A673 (cell line): ENCODE measurements around the gene SORL1-AS1.

Experiments used
- BruUV-seq: library from RNA; stranded (reverse); fragments of 400-500 nt; replicated peaks from 2 replicates; lab custom pipeline; 2021; lab: Mats Ljungman, UMichigan
- CTCF ChIA-PET: fragments of 300-600 bp; sonication (Branson Sonifier 250); formaldehyde crosslinking; loops from one replicate; lab custom pipeline; 2022; ENCODE audit warnings: antibody characterized with exemption; lab: Charles Lee
- POLR2A ChIA-PET: fragments of 300-600 bp; sonication (Branson Sonifier 250); formaldehyde crosslinking; loops from one replicate; lab custom pipeline; 2022; ENCODE audit warnings: antibody characterized with exemption; ENCODE audit not compliant: low non-redundant PET; lab: Charles Lee
- DNase-seq: peaks from one replicate; pipeline ENCODE4 v3.0.0-alpha.2; 2015; ENCODE audit warnings: low spot score
- H3K27ac ChIP-seq: fragments of 200-600 bp; sonication (generic); 2 replicates; pipeline ENCODE4 v1.5.1; 2016; ENCODE audit warnings: mixed run types, low read depth, mild to moderate bottlenecking, mixed read lengths, antibody characterized with exemption, low read length; ENCODE audit not compliant: poor library complexity, severe bottlenecking
- H3K27me3 ChIP-seq: fragments of 200-600 bp; sonication (generic); replicated peaks from 2 replicates; pipeline ENCODE4 v1.6.1; 2017; ENCODE audit warnings: mixed run types, low read depth, mild to moderate bottlenecking, mixed read lengths, antibody characterized with exemption, low read length; ENCODE audit not compliant: insufficient read depth, poor library complexity
- H3K36me3 ChIP-seq: fragments of 200-600 bp; sonication (generic); 2 replicates; pipeline ENCODE4 v1.6.1; 2016; ENCODE audit warnings: mixed run types, mild to moderate bottlenecking, mixed read lengths, antibody characterized with exemption, low read length; ENCODE audit not compliant: insufficient read depth, poor library complexity, severe bottlenecking
- H3K4me1 ChIP-seq: fragments of 200-600 bp; sonication (generic); 2 replicates; pipeline ENCODE4 v1.6.1; 2017; ENCODE audit warnings: mixed run types, mild to moderate bottlenecking, mixed read lengths, antibody characterized with exemption, low read length; ENCODE audit not compliant: insufficient read depth, poor library complexity, severe bottlenecking
- H3K4me3 ChIP-seq: fragments of 200-600 bp; sonication (generic); 2 replicates; pipeline ENCODE4 v1.5.1; 2016; ENCODE audit warnings: low read depth, mixed run types, mild to moderate bottlenecking, mixed read lengths, low read length; ENCODE audit not compliant: poor library complexity, severe bottlenecking
- H3K9me3 ChIP-seq: fragments of 200-600 bp; sonication (generic); 2 replicates; pipeline ENCODE4 v1.6.1; 2016; ENCODE audit warnings: mixed run types, low read depth, mild to moderate bottlenecking, mixed read lengths, antibody characterized with exemption, low read length; ENCODE audit not compliant: poor library complexity, severe bottlenecking
- EZH2 ChIP-seq: fragments of 200-600 bp; sonication (generic); IDR thresholded peaks from 2 replicates; pipeline ENCODE4 v1.6.1; 2017; ENCODE audit warnings: borderline replicate concordance, low read depth, mild to moderate bottlenecking, mixed read lengths, antibody characterized with exemption, low read length; ENCODE audit not compliant: poor library complexity, severe bottlenecking
- intact Hi-C: fragments of 100-400 bp; cut with micrococcal nuclease; formaldehyde crosslinking; loops from one replicate; pipeline ENCODE4 v1.10.0; 2022; ENCODE audit not compliant: unreplicated experiment
- TF ChIP-seq, protein P1 (sequence below): fragments of 300-800, 200-600 bp; sonication (generic); conservative IDR thresholded peaks from 2 replicates; pipeline ENCODE4 v1.5.1; 2017; ENCODE audit warnings: low read depth, mild to moderate bottlenecking, antibody characterized with exemption, low read length, moderate library complexity, mixed read lengths

SORL1-AS1 gene

DNA sequence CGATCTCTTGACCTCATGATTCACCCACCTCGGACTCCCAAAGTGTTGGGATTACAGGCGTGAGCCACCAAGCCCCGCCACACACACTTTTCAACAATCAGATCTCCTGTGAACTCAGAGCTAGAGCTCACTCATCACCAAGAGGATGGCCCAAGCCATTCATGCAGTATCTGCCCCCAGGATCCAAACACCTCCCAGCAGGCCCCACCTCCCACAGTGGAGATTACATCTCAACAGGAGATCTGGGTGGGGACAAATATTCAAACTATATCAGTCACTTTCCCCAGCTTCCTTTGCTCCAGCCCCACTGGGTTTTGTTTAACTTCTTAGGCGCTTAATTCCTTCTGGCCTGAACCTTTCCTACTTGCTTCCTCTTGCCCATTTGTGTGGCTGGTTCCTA, 26.9 kb downstream of the SORL1-AS1 start:
- no peaks in the 10 kb centered on the region for H3K36me3 ChIP-seq
- TF ChIP-seq, protein P1, sequence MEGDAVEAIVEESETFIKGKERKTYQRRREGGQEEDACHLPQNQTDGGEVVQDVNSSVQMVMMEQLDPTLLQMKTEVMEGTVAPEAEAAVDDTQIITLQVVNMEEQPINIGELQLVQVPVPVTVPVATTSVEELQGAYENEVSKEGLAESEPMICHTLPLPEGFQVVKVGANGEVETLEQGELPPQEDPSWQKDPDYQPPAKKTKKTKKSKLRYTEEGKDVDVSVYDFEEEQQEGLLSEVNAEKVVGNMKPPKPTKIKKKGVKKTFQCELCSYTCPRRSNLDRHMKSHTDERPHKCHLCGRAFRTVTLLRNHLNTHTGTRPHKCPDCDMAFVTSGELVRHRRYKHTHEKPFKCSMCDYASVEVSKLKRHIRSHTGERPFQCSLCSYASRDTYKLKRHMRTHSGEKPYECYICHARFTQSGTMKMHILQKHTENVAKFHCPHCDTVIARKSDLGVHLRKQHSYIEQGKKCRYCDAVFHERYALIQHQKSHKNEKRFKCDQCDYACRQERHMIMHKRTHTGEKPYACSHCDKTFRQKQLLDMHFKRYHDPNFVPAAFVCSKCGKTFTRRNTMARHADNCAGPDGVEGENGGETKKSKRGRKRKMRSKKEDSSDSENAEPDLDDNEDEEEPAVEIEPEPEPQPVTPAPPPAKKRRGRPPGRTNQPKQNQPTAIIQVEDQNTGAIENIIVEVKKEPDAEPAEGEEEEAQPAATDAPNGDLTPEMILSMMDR: no peak
- TF ChIP-seq EZH2: no peak
- DNase-seq: no peak
- H3K4me3 ChIP-seq: no peak overlapping the region
- no TSS peak for BruUV-seq
- H3K9me3 ChIP-seq: no peaks in the 10 kb centered on the region
- H3K27ac ChIP-seq: no peak overlapping the region
- no peaks in the 10 kb centered on the region for H3K4me1 ChIP-seq
- peaks cover 37% of the 10 kb centered on the region for H3K27me3 ChIP-seq
- intact Hi-C loops: no loop called here
- ChIA-PET POLR2A (no interaction called here), CTCF (no interaction called here)

DNA sequence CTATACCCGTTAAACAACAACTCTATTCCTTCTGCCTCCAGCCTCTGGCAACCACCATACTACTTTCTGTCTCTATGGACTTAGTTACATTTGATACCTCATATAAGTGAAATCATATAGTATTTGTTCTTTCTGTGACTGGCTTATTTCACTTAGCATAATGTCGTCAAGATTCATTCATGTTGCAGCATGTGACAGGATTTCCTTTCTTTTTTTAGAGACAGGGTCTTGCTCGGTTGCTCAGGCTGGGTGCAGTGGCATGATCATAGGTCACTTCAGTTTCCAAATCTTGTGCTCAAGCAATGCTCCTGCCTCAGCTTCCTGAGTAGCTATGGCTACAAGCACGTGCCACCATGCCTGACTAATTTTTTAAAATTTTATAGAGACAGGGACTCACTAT, 30.1 kb downstream of the SORL1-AS1 start:
- DNase-seq: no peak
- intact Hi-C loops: no loop called here
- ChIA-PET POLR2A (no interaction called here), CTCF (no interaction called here)
- H3K4me3 ChIP-seq: no peak overlapping the region
- H3K9me3 ChIP-seq: no peaks in the 10 kb centered on the region
- peaks cover 17% of the 10 kb centered on the region for H3K27me3 ChIP-seq
- no peaks in the 10 kb centered on the region for H3K4me1 ChIP-seq
- no peak overlapping the region for H3K27ac ChIP-seq
- BruUV-seq: no TSS peak
- no peak for TF ChIP-seq EZH2
- TF ChIP-seq, protein P1: no peak
- H3K36me3 ChIP-seq: no peaks in the 10 kb centered on the region

DNA sequence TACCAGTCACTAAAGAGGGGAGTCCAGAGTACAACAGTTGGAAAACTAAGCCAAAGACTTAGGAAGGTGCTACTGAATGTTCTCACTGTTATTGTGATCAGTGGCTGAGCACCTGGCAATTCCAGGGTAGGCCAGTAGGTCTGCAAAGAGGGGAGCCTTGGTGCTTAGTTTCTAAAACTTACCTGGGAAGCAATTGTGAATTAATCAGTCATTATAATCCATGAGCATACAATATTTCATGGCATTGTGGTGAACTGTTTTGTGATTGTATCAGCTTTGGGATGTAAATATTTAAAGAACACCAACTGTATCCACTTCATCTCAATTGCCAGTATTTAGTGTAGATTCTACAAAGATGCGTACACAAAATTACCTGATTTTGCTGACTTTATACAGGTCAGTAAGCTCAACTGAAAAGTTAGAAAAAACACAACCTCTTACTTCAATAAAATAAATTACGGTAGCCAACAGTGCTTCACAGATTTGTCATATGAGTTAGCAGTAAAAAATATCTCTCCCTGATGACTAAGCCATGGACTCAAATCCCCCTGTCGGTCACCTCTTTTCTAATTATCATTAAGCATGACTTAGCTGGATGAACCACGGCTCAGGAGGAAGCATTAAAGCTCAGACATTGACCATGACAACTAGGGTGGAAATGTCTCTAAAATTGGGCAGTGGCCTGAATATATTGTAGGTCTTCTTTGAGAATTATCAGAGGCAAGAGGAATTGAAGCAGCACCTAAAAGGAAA, 31.4 kb downstream of the SORL1-AS1 start:
- TF ChIP-seq EZH2: no peak
- TF ChIP-seq, protein P1: no peak
- POLR2A ChIA-PET: interaction anchor here (0.6 kb wide), 1 partner anchor 11 kb away, joined by 3 read pairs; no protein-coding TSS in a partner anchor
- Histone ChIP-seq H3K9me3 (no peaks in the 10 kb centered on the region), H3K36me3 (no peaks in the 10 kb centered on the region), H3K4me3 (no peak overlapping the region), H3K27me3 (peaks cover 3% of the 10 kb centered on the region), H3K4me1 (no peaks in the 10 kb centered on the region), H3K27ac (no peak overlapping the region)
- intact Hi-C loops: no loop called here
- CTCF ChIA-PET: interaction anchor here (1.0 kb wide), 1 partner anchor 54 kb away, joined by 5 read pairs; no protein-coding TSS in a partner anchor
- BruUV-seq: no TSS peak
- DNase-seq: no peak
